ENCODE results near the gene CKS1B. TPM values are rescaled to one million over a fixed set of nuclear protein-coding genes. Genes with fewer than 3 reads are reported as not detected.

CKS1B gene
- total and polyA plus RNA-seq, 9 of the 15 experiments (the other 6 are each of a cell fraction or from before 2014, with no cell fraction given): 215 to 1,103 (median 460) TPM

- TF ChIP-seq, protein P1, sequence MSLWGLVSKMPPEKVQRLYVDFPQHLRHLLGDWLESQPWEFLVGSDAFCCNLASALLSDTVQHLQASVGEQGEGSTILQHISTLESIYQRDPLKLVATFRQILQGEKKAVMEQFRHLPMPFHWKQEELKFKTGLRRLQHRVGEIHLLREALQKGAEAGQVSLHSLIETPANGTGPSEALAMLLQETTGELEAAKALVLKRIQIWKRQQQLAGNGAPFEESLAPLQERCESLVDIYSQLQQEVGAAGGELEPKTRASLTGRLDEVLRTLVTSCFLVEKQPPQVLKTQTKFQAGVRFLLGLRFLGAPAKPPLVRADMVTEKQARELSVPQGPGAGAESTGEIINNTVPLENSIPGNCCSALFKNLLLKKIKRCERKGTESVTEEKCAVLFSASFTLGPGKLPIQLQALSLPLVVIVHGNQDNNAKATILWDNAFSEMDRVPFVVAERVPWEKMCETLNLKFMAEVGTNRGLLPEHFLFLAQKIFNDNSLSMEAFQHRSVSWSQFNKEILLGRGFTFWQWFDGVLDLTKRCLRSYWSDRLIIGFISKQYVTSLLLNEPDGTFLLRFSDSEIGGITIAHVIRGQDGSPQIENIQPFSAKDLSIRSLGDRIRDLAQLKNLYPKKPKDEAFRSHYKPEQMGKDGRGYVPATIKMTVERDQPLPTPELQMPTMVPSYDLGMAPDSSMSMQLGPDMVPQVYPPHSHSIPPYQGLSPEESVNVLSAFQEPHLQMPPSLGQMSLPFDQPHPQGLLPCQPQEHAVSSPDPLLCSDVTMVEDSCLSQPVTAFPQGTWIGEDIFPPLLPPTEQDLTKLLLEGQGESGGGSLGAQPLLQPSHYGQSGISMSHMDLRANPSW (CRISPR knock-in tag; IDR thresholded peaks at IDR 0.05): no peak
Observed at GRCh38 chr1:155026154-155026553, 51.7 kb downstream of the CKS1B start (continued).

GRCh38 chr1:155026588-155026987, 52.1 kb downstream of the CKS1B start:
- 0 out of 2 replicates have a peak overlapping the region, but pooled peaks have one; percentile 8 for H2AFZ ChIP-seq (ENCODE audit: low read depth, low read length)
- 61% methylated on average over 6 of the region's 6 CpGs for WGBS (ENCODE audit: insufficient coverage, low coverage, missing lambda C conversion rate)
- TF ChIP-seq SMARCE1 (IDR thresholded peaks at IDR 0.05) (0 out of 2 replicates have a peak, but pooled peaks have one; percentile 25), ZNF165 (CRISPR knock-in tag; IDR thresholded peaks at IDR 0.05; ENCODE audit: borderline replicate concordance) (no peak), SREBF2 (CRISPR knock-in tag; IDR thresholded peaks at IDR 0.05) (no peak), MAX (CRISPR knock-in tag; IDR thresholded peaks at IDR 0.05) (peak; percentile 35; the same call in 1 of the 2 replicates), ZNF318 (IDR thresholded peaks at IDR 0.05; ENCODE audit: borderline replicate concordance in 1 of 2, low read depth in 1 of 2) (no peak), KAT7 (CRISPR knock-in tag; IDR thresholded peaks at IDR 0.05; ENCODE audit: borderline replicate concordance) (no peak), TEAD4 (IDR thresholded peaks at IDR 0.05; ENCODE audit: low read length) (no peak), TEAD4 (CRISPR knock-in tag; IDR thresholded peaks at IDR 0.05; ENCODE audit: borderline replicate concordance) (no peak)

More at GRCh38 chr1:155026588-155026987, 52.1 kb downstream of the CKS1B start:
- ATAC-seq (peak; percentile 68), DNase-seq (ENCODE audit: extremely low read depth in 1 of 4, low spot score in 3 of 4) (peak in 2 of 4 experiments; percentile 42 to 43), FAIRE-seq (peak; percentile 51)
- Histone ChIP-seq H3K9ac (ENCODE audit: insufficient read depth in 1 of 2, low read depth in 2 of 2, low read length in 2 of 2) (peak overlapping the region in 1 of 2 experiments; percentile 53; a peak in 1 of 4 replicates), H4K20me1 (replicated peaks; ENCODE audit: control insufficient read depth, insufficient read depth, low read length) (no peaks in the 10 kb centered on the region), H3K4me1 (replicated peaks in 1 of 2; ENCODE audit: control insufficient read depth in 2 of 2, insufficient read depth in 2 of 2, low read length in 2 of 2) (peaks cover 13 to 26% of the 10 kb centered on the region in 2 experiments; a peak in 3 of 5 replicates), H3K27ac (ENCODE audit: extremely low read depth, low read depth, low read length) (no peak overlapping the region), H3K27me3 (ENCODE audit: control insufficient read depth in 2 of 2, insufficient read depth in 2 of 2, low read length in 2 of 2) (no peaks in the 10 kb centered on the region), H3K4me2 (ENCODE audit: insufficient read depth, low read length) (no peak overlapping the region), H3K9me3 (replicated peaks; ENCODE audit: control insufficient read depth, insufficient read depth, low read depth, low read length) (no peaks in the 10 kb centered on the region), H3K36me3 (ENCODE audit: control insufficient read depth, insufficient read depth, low read length) (no peaks in the 10 kb centered on the region), H3K79me2 (ENCODE audit: control insufficient read depth, insufficient read depth, low read length) (no peaks in the 10 kb centered on the region), H3K9me1 (ENCODE audit: control insufficient read depth, insufficient read depth, low read length) (no peaks in the 10 kb centered on the region), H3K4me3 (no peak overlapping the region)
- intact Hi-C loops (cut with micrococcal nuclease): no loop called here
- BruUV-seq (replicated peaks): no TSS peak
- ChIA-PET CTCF (ENCODE audit: low intra/inter-chr PET ratio) (interaction anchor here (0.5 kb wide), 1 partner anchor 1523 kb away, joined by 6 read pairs; no protein-coding TSS in a partner anchor), POLR2A (interaction anchor here (0.5 kb wide), 1 partner anchor 53 kb away, joined by 4 read pairs; no protein-coding TSS in a partner anchor)
- in situ Hi-C loops (cut with MboI): no loop called here
